Esophagus squamous epithelium (tissue), 5 donors: Measurements from ENCODE around the gene IBTK. TPM values are rescaled to one million over a fixed set of nuclear protein-coding genes. Genes with fewer than 3 reads are reported as not detected.

Experiments used
- DNase-seq: peaks from one replicate; lab custom pipeline; 2025; lab: John Stamatoyannopoulos, UW
- H3K27ac ChIP-seq, 4 donors: fragments of 200-600 bp; sonication (generic); one replicate each; pipeline ENCODE4 v1.5.1; 2016 to 2019; ENCODE audit warnings: mild to moderate bottlenecking in 1 of 4
- H3K27me3 ChIP-seq, 4 donors: fragments of 200-600 bp; sonication (generic); 1 replicate in 3 of 4; 2 replicates in 1 of 4; pipeline versions ENCODE4 v1.5.1 to v1.6.0; 2017 to 2021; ENCODE audit warnings: antibody characterized with exemption in 1 of 4
- H3K36me3 ChIP-seq, 3 donors: fragments of 200-600 bp; sonication (generic); one replicate each; pipeline ENCODE4 v1.5.1; 2016 to 2019
- H3K4me1 ChIP-seq, 3 donors: fragments of 200-600 bp; sonication (generic); one replicate each; pipeline ENCODE4 v1.5.1; 2017 to 2019
- H3K4me3 ChIP-seq, 4 donors: fragments of 200-600 bp; sonication (generic); 1 replicate in 3 of 4; 2 replicates in 1 of 4; pipeline ENCODE4 v1.5.1; 2016 to 2019; ENCODE audit warnings: mild to moderate bottlenecking in 2 of 4, moderate library complexity in 1 of 4
- H3K9me3 ChIP-seq, 3 donors: fragments of 200-600 bp; sonication (generic); one replicate each; pipeline ENCODE4 v1.5.1; 2016 to 2019
- POLR2A ChIP-seq, 4 donors: fragments of 450-650 bp; IDR thresholded peaks; one replicate each; pipeline ENCODE4 v1.6.1; 2017; ENCODE audit warnings: antibody characterized with exemption in 4 of 4, mild to moderate bottlenecking in 4 of 4, moderate library complexity in 3 of 4
- WGBS, 2 donors: methylation state at CpG; one replicate each; pipeline ENCODE4 v1.1.5; 2018; 5-methylcytosine and 5-hydroxymethylcytosine counted together
- intact Hi-C: fragments of 100-400 bp; cut with DNase I; formaldehyde crosslinking; loops from one replicate; pipeline ENCODE4 v1.15.0; 2022
- total RNA-seq, 4 donors: library from RNA; depleted of rRNA; stranded (reverse); fragments of >200 nt; gene quantifications; one replicate each; pipeline ENCODE4 v1.1.0, GENCODE V29; 2016
- TF ChIP-seq, protein P1 (sequence below), 6 experiments: fragments of 450-650 bp in 4 of 6; fragments of 200-600 bp in 2 of 6; sonication (generic) in 2 of 6; IDR thresholded peaks; one replicate each; pipeline ENCODE4 v1.5.1; 2016 to 2019; ENCODE audit warnings: antibody characterized with exemption in 6 of 6, mild to moderate bottlenecking in 4 of 6, moderate library complexity in 4 of 6
- donor health status: DM: yes; HTN: yes; CAD: no.

Gene IBTK
- total RNA-seq, 4 donors from 2014 or later, result 15.0 to 33.5 (median 27.0) TPM

DNA sequence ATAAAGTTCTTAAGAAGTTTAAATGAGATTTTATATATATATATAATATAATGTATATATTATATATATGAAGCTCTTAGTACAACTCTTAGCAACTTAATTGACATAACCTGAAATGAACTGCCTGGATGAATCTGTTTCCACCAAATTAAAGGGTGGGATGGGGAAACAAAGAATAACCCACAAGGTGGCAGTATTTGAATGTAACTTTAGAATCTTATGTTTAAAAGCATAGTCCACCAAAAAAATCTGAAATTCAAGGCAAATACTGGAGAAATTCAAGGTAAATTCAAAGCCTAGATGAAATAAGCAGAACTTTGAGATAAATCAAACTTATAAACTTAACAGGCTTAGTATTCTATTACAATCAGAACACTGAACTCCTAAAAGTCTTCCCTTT is 4.4 kb upstream of the IBTK start:
- Histone ChIP-seq H3K4me1 (peaks cover 0 to 15% (median 10%) of the 10 kb centered on the region in 3 donors), H3K9me3 (no peaks in the 10 kb centered on the region), H3K36me3 (no peaks in the 10 kb centered on the region), H3K4me3 (no peak overlapping the region), H3K27ac (no peak overlapping the region), H3K27me3 (no peaks in the 10 kb centered on the region)
- no peak for TF ChIP-seq POLR2A (IDR thresholded peaks at IDR 0.05)
- TF ChIP-seq, protein P1, sequence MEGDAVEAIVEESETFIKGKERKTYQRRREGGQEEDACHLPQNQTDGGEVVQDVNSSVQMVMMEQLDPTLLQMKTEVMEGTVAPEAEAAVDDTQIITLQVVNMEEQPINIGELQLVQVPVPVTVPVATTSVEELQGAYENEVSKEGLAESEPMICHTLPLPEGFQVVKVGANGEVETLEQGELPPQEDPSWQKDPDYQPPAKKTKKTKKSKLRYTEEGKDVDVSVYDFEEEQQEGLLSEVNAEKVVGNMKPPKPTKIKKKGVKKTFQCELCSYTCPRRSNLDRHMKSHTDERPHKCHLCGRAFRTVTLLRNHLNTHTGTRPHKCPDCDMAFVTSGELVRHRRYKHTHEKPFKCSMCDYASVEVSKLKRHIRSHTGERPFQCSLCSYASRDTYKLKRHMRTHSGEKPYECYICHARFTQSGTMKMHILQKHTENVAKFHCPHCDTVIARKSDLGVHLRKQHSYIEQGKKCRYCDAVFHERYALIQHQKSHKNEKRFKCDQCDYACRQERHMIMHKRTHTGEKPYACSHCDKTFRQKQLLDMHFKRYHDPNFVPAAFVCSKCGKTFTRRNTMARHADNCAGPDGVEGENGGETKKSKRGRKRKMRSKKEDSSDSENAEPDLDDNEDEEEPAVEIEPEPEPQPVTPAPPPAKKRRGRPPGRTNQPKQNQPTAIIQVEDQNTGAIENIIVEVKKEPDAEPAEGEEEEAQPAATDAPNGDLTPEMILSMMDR (IDR thresholded peaks at IDR 0.05), result peak in 4 of 6 experiments; percentile 18 to 53 (median 46)
- DNase-seq, result no peak
- intact Hi-C loops, result loop anchor here (5.0 kb wide), 1 partner anchor 805 kb away; no protein-coding TSS in a partner anchor

- intact Hi-C loops, result loop anchor here (5.0 kb wide), 1 partner anchor 808 kb away; no protein-coding TSS in a partner anchor
- Histone ChIP-seq H3K36me3 (no peaks in the 10 kb centered on the region), H3K27me3 (no peaks in the 10 kb centered on the region), H3K4me1 (peaks cover 0 to 39% (median 27%) of the 10 kb centered on the region in 3 donors), H3K9me3 (no peaks in the 10 kb centered on the region), H3K4me3 (no peak overlapping the region), H3K27ac (peak overlapping the region in 3 of 4 donors; percentile 92 to 97 (median 93))
- no peak for TF ChIP-seq POLR2A (IDR thresholded peaks at IDR 0.05)
- TF ChIP-seq, protein P1 (IDR thresholded peaks at IDR 0.05), result no peak
- no peak for DNase-seq
- WGBS, 2 donors, result 65 to 69% methylated on average over 12 of the region's 12 CpGs
Observed at GRCh38 chr6:82249381-82250253, 2.1 kb upstream of the IBTK start.

GRCh38 chr6:82248273-82248735 is 760 bp upstream of the IBTK start:
- no peak for DNase-seq
- WGBS, 2 donors, result 18 to 19% methylated on average over 10 of the region's 10 CpGs
- H3K9me3 ChIP-seq, result no peaks in the 10 kb centered on the region
- peaks cover 0 to 48% (median 31%) of the 10 kb centered on the region in 3 donors for H3K4me1 ChIP-seq
- no peaks in the 10 kb centered on the region for H3K36me3 ChIP-seq
- H3K27me3 ChIP-seq, result no peaks in the 10 kb centered on the region
- peak overlapping the region; percentile 61 to 96 (median 90) for H3K4me3 ChIP-seq
- intact Hi-C loops, result no loop called here
- TF ChIP-seq POLR2A (IDR thresholded peaks at IDR 0.05), result no peak
- TF ChIP-seq, protein P1 (IDR thresholded peaks at IDR 0.05), result no peak
- peak overlapping the region; percentile 92 to 97 (median 95) for H3K27ac ChIP-seq

GRCh38 chr6:82246802-82247504 is 591 bp downstream of the IBTK start:
- no peaks in the 10 kb centered on the region for H3K27me3 ChIP-seq
- peak overlapping the region; percentile 92 to 97 (median 95) for H3K27ac ChIP-seq
- TF ChIP-seq POLR2A (IDR thresholded peaks at IDR 0.05), result no peak
- TF ChIP-seq, protein P1 (IDR thresholded peaks at IDR 0.05), result no peak
- peaks cover 0 to 48% (median 31%) of the 10 kb centered on the region in 3 donors for H3K4me1 ChIP-seq
- H3K9me3 ChIP-seq, result no peaks in the 10 kb centered on the region
- DNase-seq, result no peak
- 2 to 3% methylated on average over 11 to 20 of the region's 32 CpGs for WGBS, 2 donors
- peak overlapping the region; percentile 61 to 96 (median 90) for H3K4me3 ChIP-seq
- peaks cover 0 to 1% (median 0%) of the 10 kb centered on the region in 3 donors for H3K36me3 ChIP-seq
- intact Hi-C loops, result no loop called here
